ENCODE results near the gene SNX3.

- TF ChIP-seq CTCF (IDR thresholded peaks at IDR 0.05; ENCODE audit: borderline replicate concordance, extremely low read depth, low read length, poor library complexity, severe bottlenecking) (no peak), EZH2 (IDR thresholded peaks at IDR 0.05; ENCODE audit: borderline replicate concordance, low read depth, low read length, severe bottlenecking) (no peak)
These were observed 32.9 kb upstream of the SNX3 start for GRCh38 chr6:108293527-108294296.

Data from DND-41 (cell line).